ENCODE results near the gene NUBPL.

Gene NUBPL

GRCh38 chr14:31770271-31770670, 209.1 kb downstream of the NUBPL start:
- no peak for TF ChIP-seq CTCF (conservative IDR thresholded peaks at IDR 0.05; ENCODE audit: low read length)
- no peak for DNase-seq (ENCODE audit: low read depth)
- H3K4me3 ChIP-seq (ENCODE audit: low read length), result no peak overlapping the region

GRCh38 chr14:31774567-31774966, 213.4 kb downstream of the NUBPL start:
- no peak for TF ChIP-seq CTCF (conservative IDR thresholded peaks at IDR 0.05; ENCODE audit: low read length)
- no peak overlapping the region for H3K4me3 ChIP-seq (ENCODE audit: low read length)
- no peak for DNase-seq (ENCODE audit: low read depth)

- no peak for DNase-seq (ENCODE audit: low read depth)
- TF ChIP-seq CTCF (conservative IDR thresholded peaks at IDR 0.05; ENCODE audit: low read length), result no peak
- H3K4me3 ChIP-seq (ENCODE audit: low read length), result no peak overlapping the region
Measured at GRCh38 chr14:31777312-31777711, 216.1 kb downstream of the NUBPL start.

- H3K4me3 ChIP-seq (ENCODE audit: low read length), result no peak overlapping the region
- TF ChIP-seq CTCF (conservative IDR thresholded peaks at IDR 0.05; ENCODE audit: low read length), result no peak
- DNase-seq (ENCODE audit: low read depth), result no peak
Measured at GRCh38 chr14:31781578-31781977, 220.4 kb downstream of the NUBPL start.

GRCh38 chr14:31785574-31785973, 224.4 kb downstream of the NUBPL start:
- no peak for DNase-seq (ENCODE audit: low read depth)

GRCh38 chr14:31787377-31787776, 226.2 kb downstream of the NUBPL start:
- no peak for TF ChIP-seq CTCF (conservative IDR thresholded peaks at IDR 0.05; ENCODE audit: low read length)
- DNase-seq (ENCODE audit: low read depth), result no peak
- H3K4me3 ChIP-seq (ENCODE audit: low read length), result no peak overlapping the region

More at GRCh38 chr14:31785574-31785973, 224.4 kb downstream of the NUBPL start:
- no peak for TF ChIP-seq CTCF (conservative IDR thresholded peaks at IDR 0.05; ENCODE audit: low read length)
- H3K4me3 ChIP-seq (ENCODE audit: low read length), result no peak overlapping the region

GRCh38 chr14:31788340-31788739, 227.1 kb downstream of the NUBPL start:
- TF ChIP-seq CTCF (conservative IDR thresholded peaks at IDR 0.05; ENCODE audit: low read length), result no peak
- no peak for DNase-seq (ENCODE audit: low read depth)
- no peak overlapping the region for H3K4me3 ChIP-seq (ENCODE audit: low read length)

Data from AG10803 (cell line).